ENCODE data around the gene EXOC4. TPM values are rescaled to one million over a fixed set of nuclear protein-coding genes. Genes with fewer than 3 reads are reported as not detected.

Gene EXOC4
- total and polyA plus RNA-seq, 9 donors, result 26.8 to 80.5 (median 70.7) TPM

GRCh38 chr7:133479456-133480065 is 226.7 kb downstream of the EXOC4 start:
- H3K27ac ChIP-seq, result no peak overlapping the region
- 93 to 94% (median 93%) methylated on average over 10 of the region's 10 CpGs for WGBS, 3 donors
- no peak for TF ChIP-seq CTCF (IDR thresholded peaks at IDR 0.05)
- no peak for TF ChIP-seq EP300 (IDR thresholded peaks at IDR 0.05)
- TF ChIP-seq POLR2A (IDR thresholded peaks at IDR 0.05), result no peak
- H3K4me1 ChIP-seq (ENCODE audit: insufficient read depth), result no peaks in the 10 kb centered on the region
- no peaks in the 10 kb centered on the region for H3K36me3 ChIP-seq
- intact Hi-C loops (cut with DNase I), result no loop called here
- no peaks in the 10 kb centered on the region for H3K27me3 ChIP-seq
- H3K9me3 ChIP-seq, result no peaks in the 10 kb centered on the region
- no peak overlapping the region for H3K4me3 ChIP-seq
- no peak for DNase-seq

GRCh38 chr7:133480868-133481267 is 228.0 kb downstream of the EXOC4 start:
- no peaks in the 10 kb centered on the region for H3K36me3 ChIP-seq
- TF ChIP-seq CTCF (IDR thresholded peaks at IDR 0.05) (no peak), POLR2A (IDR thresholded peaks at IDR 0.05) (no peak), EP300 (IDR thresholded peaks at IDR 0.05) (no peak)
- intact Hi-C loops (cut with DNase I), result no loop called here
- H3K4me1 ChIP-seq (ENCODE audit: insufficient read depth), result no peaks in the 10 kb centered on the region
- no peaks in the 10 kb centered on the region for H3K9me3 ChIP-seq
- H3K4me3 ChIP-seq, result no peak overlapping the region
- H3K27ac ChIP-seq, result no peak overlapping the region
- H3K27me3 ChIP-seq, result no peaks in the 10 kb centered on the region
- DNase-seq, result no peak
- 95 to 96% (median 96%) methylated on average over 4 of the region's 4 CpGs for WGBS, 3 donors

GRCh38 chr7:133481676-133482075 is 228.8 kb downstream of the EXOC4 start:
- intact Hi-C loops (cut with DNase I), result no loop called here
- no peak for TF ChIP-seq EP300 (IDR thresholded peaks at IDR 0.05)
- no peak for TF ChIP-seq CTCF (IDR thresholded peaks at IDR 0.05)
- no peak for TF ChIP-seq POLR2A (IDR thresholded peaks at IDR 0.05)
- no peaks in the 10 kb centered on the region for H3K36me3 ChIP-seq
- H3K4me3 ChIP-seq, result no peak overlapping the region
- 51 to 65% (median 64%) methylated on average over 3 of the region's 3 CpGs for WGBS, 3 donors
- H3K4me1 ChIP-seq (ENCODE audit: insufficient read depth), result no peaks in the 10 kb centered on the region
- no peaks in the 10 kb centered on the region for H3K9me3 ChIP-seq
- DNase-seq, result no peak
- H3K27ac ChIP-seq, result no peak overlapping the region
- no peaks in the 10 kb centered on the region for H3K27me3 ChIP-seq

GRCh38 chr7:133482599-133482998 is 229.7 kb downstream of the EXOC4 start:
- H3K36me3 ChIP-seq, result no peaks in the 10 kb centered on the region
- H3K27ac ChIP-seq, result no peak overlapping the region
- 96 to 100% (median 97%) methylated on average over 1 of the region's 1 CpG for WGBS, 3 donors
- H3K9me3 ChIP-seq, result no peaks in the 10 kb centered on the region
- DNase-seq, result no peak
- no peaks in the 10 kb centered on the region for H3K27me3 ChIP-seq
- intact Hi-C loops (cut with DNase I), result no loop called here
- no peak overlapping the region for H3K4me3 ChIP-seq
- TF ChIP-seq CTCF (IDR thresholded peaks at IDR 0.05) (no peak), POLR2A (IDR thresholded peaks at IDR 0.05) (no peak), EP300 (IDR thresholded peaks at IDR 0.05) (no peak)
- H3K4me1 ChIP-seq (ENCODE audit: insufficient read depth), result no peaks in the 10 kb centered on the region

All from ovary (tissue), 9 donors.